SKM-1 treated with dmso at 0.1 percent for 144 hours (cell line): ENCODE results near the gene WDR43.

Experiments used
- DNase-seq: peaks from one replicate; lab custom pipeline; 2025; ENCODE audit not compliant: unreplicated experiment; lab: John Stamatoyannopoulos, UW

WDR43 gene

DNA sequence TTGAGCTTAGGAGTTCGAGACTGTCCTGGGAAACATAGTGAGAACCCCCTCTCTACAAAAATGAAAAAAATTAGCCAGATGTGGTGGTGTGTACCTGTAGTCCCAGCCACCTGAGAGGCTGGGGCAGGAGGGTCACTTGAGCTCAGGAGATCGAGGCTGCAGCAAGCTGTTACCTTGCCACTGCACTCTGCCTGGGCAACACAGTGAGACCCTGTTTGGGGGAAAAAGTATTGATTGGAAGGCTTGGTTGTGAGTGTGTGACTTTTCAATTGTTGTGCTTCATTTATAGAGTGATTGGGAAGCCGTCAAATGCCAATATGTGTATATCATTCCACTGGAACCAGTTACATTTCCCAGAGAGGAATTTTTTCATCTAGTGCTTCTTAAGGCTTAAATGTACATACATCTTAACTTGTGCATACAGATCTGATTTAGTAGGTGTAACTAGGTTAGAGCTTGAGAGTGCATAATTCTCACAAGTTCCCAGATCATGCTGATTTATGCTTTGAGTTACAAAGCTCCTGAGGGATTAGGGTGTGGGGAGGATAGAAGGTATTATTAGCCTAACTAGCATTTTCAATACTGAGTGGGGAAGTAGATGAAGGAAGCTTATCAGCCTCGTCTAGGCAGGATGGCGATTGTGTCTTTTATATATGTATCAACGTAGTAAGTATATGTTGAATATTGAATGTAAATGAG is 15.3 kb downstream of the WDR43 start:
- DNase-seq = no peak

DNA sequence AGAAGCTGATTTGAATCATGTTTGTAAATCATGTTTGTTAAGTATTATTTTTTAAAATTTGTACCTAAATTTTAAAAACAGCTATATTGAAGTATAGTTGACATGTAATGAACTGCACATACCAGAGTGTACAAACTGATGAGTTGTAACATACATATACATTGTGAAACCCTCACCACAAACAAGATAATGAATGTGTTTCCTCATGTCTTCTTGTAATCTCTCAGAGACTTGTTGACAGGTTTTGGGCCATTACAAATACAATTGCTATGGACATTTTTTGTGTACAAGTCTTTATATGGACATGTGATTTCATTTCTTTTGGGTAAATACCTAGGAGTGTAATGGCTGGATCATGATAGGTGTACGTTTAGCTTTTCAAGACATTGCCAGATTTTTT is 21.5 kb downstream of the WDR43 start:
- peak; percentile 33 for DNase-seq

DNA sequence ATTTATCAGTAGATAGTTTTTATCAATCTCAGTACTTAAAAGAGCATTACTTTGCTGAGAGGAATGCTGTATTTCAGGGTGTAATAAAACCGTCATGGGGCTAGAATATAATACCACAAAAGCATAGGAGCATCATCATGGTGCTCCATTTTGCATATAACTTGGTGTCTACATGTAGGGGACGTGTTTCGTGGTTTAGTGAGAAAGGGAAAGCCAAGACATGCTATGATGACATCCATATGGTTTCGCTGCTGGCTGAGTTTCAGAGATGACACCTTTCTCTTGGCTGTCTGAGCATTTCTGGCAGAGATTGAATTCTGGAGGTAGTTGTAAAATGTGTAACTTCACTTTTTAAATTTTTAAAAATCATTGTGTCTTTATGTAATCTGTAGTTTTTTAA is 32.4 kb downstream of the WDR43 start:
- no peak for DNase-seq

DNA sequence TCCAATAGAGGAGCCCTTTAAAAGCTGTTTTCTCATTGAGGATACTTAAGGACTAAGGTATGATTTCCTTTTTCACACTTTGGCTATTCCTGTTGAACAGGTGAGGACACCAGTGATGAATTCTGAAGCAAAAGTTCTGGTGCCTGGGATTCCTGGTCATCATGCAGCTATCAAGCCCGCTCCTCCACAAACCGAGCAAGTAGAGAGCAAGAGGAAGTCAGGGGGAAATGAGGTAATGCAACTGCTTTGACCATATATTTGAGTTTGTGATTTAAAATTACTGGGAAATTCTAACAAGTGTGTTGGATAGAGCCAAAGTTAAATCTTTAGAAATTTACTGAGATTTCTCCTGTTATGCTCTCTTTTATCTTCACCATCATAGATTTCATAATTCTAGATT is 33.0 kb downstream of the WDR43 start:
- DNase-seq = no peak

DNA sequence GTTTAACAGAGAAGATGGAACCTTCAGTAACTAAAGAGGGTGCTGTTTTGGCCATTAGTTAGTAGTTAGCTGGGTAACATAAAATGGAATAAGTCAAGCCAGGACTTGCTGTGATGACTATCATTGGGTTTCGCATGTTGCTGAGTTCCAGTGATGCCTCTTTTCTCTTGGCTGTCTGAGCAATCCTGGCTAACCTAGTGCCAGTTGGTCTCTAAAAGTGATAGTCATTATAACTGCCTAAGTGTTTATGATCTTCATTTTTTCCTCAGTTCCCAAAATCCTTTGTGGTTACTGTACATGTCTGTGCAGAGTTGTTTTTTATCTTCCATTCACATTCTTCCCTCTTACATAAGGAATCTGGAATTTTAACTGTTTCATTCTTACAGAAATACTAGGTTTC is 33.4 kb downstream of the WDR43 start:
- DNase-seq = no peak

DNA sequence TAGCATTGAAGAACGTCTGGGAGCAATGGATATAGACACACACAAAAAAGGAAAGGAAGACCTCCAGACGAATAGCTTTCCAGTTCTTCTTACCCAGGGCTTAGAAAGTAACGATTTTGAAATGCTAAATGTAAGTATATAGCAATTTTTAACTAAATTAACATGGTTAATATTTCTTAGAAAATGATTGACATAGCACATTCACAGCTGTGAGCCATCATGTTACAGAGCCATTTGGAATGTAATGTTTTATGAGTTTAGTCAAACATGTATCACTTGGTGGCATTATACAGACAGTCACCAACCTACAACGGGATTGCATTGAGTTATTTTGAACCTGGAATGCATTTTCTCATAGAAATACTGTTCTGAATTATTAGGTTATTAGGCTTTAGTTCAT is 35.1 kb downstream of the WDR43 start:
- DNase-seq = no peak

DNA sequence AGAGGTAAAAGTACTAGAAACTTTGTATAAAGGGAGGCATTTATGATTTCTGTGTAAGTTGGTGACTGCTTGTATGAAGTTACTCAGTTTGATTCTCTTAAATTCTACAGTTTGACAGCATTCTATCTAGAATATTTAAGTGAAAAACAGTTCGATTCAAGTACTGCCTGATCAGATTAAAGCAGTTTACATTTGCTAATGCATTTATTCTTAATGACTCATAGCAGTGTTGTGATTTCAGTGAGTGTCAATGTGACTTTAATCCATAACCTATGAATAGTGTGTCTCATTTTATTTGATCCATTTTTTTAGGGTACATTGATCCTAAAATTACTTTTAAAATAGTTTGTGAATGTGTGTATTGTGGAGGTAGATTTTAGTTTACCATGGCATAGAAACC is 35.7 kb downstream of the WDR43 start:
- DNase-seq = no peak

DNA sequence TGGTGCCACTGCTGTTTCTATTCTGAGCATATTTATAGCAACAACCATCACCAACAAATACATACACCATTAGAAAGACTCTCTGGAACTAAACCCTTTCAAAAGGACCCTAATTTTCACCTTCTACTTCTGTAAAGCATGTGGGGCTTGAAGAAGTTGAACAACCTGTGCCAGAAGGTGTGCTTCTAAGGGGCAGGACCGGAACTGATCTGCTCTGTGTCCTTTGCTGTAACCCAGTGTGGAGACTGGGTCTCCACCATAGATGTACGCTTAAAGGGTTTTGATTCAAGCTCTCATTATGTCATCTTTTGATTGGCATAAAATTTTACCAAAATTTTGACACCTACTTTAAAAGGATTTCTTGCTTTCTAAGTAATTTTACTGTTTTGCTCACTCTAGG is 40.3 kb downstream of the WDR43 start:
- DNase-seq = no peak

DNA sequence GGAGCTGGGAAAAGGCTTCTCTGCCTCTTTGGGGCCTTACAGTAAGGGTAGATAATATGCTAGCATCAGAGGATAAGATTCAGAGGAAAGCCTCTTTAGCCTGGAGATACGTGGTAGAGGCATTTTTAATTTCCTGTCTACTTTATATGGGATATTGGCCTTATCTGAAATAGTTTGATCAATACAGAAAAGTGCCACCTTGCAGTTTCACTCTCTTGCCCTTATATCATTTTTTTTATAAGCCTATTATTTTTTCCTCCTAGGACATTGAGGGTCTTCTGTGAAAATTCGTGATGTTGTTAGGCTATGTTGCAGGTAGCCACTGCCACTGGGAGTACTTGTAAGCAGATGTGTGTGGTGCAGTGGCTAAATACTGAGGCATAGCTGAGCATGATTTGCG is 46.5 kb downstream of the WDR43 start:
- DNase-seq = no peak

DNA sequence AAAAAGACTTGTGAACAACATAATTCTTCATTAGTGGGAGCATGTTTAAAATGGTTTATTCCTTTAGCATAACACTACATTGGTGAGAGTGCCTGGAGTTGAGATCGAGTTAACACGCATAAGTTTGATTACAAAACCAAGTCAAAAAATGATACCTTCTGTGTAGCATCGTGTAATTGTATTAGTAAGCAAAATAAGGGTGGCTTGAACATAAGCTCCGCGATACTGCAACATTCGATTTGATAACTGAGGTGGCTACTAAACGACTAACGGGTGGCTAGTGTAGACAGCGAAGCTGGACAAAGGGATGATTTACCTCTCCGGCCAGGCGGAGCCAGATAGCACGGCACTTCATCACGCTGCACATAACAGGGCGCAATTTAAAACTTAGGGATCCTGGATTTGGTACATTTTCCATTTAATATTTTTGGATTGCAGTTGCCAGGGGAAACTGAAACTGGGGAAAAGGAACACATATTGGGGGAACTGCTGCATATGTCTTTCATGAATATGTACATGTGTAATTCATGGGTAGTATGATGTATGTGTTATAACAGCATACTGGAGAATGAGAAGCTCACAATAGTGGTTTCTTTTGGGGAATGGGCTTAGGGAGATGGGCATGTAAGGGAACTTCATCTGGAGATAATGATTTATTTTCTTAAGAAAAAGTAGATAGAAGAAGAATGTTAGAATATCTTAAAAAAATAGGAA is 50.2 kb downstream of the WDR43 start:
- no peak for DNase-seq

DNA sequence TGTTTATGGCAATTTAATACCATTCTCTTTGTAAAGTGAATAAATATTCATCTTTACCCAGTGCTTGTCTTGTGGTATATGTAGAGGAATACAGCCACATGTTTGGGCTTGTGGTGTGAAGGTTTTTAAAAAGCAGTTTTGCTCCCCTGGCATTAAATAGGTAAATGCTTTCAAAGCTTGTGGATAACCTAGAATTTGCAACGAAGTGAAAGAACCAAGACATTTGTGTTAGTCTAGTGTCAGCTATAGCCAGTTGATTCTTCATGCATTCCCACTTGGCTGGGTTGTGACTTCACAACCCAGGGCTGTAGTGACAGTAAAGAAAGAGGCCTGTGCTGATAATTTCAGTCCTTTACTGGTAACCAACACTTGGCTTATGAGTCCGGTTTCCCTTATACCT is 53.7 kb downstream of the WDR43 start:
- no peak for DNase-seq

DNA sequence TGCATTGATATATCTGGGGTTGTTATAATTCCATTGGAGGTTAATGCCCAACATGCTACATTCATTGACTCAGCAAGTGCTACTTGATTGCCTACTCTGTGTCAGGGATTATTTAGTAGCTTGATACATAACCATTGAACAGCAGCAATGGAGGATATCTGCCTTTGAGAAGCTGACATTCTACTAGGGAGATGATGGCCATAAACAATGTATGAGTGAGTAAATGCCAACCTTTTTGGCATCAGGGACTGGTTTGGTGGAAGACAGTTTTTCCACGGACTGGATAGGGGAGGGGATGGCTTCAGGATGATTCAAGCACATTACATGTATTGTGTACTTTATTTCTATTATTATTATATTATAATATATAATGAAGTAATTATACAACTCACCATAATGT is 54.7 kb downstream of the WDR43 start:
- no peak for DNase-seq

DNA sequence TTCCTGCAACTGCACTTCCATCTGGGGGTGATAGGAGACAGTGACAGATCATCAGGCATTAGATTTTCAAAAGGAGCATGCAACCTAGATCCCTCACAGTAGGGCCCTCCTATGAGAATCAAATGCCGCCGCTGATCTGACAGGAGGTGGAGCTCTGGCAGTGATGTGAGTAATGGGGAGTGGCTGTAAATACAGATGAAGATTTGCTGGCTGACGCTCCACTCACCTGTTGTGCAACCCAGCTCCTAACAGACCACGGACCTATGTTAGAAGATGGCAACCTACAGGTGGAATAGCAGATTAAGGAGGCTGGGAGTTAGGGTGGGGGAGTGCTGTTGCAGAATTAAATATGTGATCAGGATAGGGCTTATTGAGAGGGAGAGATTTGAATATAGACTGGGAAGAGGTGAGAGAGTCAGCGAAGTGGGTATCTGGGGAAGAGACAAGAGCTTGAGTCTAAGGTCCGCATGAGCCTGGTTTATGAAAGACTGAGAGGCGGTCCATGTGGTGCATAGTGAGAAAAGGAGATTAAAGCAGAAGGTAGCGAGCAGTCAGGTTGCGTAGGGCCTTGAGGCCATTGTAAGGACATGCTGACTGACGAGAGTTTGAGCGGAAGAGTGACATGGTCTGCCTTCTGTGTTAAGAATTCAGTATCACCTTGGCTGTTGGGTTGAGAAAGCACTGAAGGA is 55.3 kb downstream of the WDR43 start:
- DNase-seq = no peak

DNA sequence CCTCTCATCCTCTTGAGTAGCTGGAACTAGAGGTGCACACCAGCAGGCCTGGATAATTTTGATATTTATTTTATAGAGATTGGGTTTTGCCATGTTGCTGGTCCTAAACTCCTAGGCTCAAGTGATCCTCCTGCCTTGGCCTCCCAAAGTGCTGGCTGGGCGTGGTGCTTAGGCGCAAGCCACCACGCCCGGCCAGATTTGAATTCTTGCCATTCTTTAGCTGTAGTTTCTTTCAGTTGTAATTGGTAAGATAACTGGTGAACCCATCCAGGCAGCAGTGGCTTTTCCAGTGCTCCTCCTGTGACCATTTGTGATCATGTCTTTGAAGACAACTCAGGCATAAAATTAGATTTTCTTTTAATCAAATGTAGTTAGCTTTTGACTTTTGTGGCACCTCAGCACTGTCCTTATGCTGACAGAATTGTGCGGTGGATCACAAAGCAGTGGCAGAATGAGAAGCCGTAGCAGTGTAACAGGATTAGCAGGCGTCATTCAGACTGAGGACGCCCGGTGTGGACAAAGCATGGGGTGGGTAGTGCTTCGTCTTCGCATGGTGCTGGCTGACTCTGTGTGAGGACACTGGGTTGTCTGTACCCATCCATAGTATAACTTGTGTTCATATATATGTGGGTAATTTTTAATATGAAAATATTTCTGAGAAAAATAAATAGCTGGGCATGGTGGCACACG is 56.6 kb downstream of the WDR43 start:
- no peak for DNase-seq

DNA sequence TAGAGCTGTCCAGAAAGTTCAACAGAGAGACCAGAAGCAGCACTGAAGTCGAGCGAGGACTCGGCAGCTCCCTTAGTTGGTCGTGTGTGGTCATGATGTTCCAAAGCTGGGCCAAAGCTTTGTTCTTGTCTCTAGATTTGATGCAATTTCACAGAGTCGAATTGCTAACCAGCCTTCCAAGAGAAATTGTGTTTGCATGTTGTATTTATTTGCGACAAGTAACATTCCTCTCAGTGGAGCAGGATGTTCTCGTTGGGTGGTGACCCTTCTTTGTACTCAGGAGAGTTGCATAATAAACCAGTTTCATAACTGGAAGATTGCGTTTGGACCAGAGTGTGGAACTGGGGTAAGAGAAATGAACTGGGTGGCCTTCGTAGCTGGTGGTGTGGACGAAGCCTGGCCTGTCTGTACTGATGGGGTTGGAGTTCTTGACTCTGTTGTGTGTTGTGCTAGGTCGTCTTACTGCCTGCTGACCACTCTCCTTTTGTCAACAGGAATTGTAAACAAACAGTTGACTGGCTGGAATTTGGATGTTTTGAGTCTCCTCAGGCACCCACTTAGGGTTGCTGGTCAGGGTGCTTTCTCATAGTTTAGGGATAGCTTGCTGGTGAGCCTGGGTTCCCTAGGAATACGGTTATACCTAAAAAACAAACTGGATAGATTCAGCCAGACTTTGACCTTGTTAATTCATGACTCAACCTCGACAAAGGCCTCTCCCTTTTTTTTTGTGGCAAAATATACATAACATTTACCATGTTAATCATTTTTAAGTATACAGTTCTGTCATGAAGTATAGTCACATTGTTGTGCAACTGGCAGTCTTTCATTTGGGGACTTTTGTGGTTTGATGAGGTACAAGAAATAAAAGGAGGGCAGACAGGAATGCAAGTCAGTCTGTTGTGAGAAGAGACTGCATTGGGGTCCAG is 57.7 kb downstream of the WDR43 start:
- DNase-seq = peak; percentile 80

DNA sequence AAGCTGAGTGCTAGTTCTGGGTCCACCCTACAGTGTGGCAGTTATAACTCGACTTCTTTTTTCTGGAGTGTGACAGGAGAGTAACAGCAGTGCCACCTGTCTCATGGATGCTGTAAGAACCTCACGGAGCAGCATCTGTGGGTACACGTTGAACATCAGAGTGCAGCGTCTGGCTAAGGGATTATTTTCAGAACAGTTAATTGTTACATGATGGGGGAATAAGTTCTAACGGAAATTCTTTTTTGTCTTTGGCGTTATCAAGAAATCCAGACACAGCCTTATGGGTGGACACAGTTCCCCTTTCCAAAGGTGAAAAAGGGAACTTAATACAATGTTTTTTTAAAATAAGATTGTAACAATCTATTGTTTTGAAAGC is 58.4 kb downstream of the WDR43 start:
- DNase-seq = peak; percentile 77

DNA sequence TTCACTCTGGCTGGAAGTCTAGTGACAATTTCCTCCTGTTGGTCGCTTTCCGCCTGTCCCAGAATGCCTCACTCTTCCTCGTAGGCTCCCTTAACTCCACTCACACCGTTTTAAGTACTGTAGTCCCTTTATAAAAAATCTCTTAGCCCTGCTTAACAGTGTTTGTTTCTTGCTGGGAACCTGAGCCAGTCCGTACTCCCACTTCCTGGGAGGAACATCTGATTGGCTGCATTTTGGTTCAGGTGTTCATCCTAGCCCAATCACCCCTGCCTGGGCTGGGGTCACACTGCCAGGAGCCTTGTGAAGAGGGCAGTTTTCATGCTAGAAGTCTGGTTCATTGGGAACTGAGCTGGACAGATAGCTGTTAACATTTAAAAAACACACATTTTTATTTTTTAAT is 61.0 kb downstream of the WDR43 start:
- DNase-seq = no peak

DNA sequence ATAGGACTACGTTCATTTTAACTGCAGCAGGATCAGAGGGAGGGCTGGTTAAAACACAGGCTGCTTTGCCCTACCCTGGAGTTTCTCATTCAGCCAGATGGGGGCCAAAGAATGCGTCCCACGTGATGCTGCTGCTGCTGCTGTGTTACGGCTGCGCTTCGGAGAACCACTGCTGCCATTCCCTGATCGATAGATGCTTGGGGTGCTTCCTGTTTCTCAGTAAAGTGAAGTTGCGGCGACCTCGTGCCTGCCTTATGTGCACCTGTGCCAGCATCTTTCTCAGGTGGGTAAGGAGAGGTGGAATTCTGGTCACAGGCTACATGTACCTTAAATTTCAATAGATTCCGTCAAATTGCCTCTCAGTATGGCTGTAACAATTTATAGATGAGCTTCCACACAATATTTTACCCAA is 62.0 kb downstream of the WDR43 start:
- no peak for DNase-seq

DNA sequence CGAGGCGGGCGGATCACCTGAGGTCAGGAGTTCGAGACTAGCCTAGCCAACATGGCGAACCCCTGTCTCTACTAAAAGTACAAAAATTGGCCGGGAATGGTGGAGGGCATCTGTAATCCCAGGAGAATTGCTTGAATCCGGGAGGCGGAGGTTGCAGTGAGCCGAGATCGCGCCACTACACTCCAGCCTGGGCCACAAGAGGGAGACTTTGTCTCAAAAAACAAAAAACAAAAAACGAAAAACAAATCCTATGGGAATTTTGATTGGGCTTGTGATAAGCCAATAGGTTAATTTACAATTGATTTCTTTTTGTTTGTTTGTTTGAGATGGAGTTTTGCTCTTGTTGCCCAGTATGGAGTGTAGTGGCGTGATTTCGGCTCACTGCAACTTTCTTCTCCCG is 62.4 kb downstream of the WDR43 start:
- DNase-seq = no peak

DNA sequence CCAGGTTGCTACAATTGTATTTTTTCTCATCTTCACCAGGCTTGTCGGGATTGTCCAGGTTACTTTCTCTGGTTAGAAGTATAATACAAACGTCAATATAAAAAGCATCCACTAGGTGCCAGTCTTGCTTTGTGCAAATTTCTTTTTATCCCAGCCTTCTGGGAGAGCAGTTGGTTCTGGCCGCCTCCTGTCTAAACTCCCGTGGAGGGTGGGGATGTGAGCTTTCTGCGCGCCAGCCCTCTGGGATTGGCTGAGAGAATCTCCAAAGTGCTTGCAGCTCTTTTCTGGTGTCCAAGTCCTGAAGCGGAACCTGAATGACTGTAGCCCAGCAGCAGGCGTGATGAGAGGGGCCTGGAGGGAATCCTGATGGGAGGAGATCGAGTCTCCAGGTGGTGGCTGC is 64.2 kb downstream of the WDR43 start:
- DNase-seq = peak; percentile 67

DNA sequence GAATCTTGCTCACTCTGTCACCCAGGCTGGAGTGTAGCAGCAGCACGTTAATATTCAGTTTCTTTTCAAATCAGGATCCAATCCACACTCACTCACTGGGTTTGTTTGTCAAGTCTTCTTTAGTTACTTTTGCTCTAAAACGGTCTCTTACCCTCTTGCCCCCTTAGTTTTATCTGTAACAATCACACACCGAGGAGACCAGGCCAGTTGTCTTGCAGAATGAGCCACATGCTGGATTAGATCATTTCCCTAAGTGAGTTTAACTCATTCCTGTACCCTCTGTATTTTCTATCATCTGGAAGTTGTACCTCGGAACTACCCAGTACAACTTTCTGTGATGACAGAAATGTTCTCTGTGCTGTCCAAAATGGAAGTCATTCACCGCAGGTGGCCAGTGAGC is 65.9 kb downstream of the WDR43 start:
- no peak for DNase-seq
